Measurements from ENCODE around the gene TCF21.
A peak's percentile ranks its signal among the peaks of the same experiment; 100 is the strongest.
"Not testable (repeated sequence)": the region's sequence is repeated elsewhere in the genome, so short reads cannot be mapped to it uniquely, and the experiment has no call there.

The TCF21 gene

DNA sequence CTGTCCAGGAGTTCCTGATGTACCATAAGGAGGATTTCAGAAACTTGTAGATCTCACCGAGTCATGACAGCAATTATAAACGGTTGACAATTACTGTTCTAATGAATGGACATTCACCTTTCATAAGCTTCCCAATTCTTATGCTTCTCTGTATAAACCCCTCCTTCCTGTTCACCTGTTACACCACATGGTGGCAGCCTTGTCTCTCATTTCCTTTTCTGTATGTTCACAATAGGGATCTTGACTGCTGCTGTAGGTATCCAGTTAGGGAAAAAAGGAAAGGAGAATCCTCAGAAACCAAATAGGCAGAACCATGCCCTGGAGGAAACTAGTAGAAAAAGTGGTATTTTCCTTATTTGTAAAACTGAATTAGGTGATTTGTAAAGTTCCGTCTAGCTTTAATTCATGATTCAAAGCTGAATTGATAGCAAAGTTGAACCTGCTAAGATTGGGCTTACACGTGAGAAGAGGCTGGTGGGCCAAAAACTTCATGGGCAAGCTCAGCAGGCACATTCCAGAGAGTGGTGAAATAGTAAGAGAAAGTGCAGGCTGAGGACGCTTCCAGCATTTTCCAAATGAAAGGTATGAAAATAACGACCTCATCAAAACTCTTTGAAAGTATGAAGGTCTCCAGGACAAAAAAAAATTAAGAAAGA, 35.2 kb downstream of the TCF21 start:
- DNase-seq (ENCODE audit: low spot score), result peak; percentile 77

DNA sequence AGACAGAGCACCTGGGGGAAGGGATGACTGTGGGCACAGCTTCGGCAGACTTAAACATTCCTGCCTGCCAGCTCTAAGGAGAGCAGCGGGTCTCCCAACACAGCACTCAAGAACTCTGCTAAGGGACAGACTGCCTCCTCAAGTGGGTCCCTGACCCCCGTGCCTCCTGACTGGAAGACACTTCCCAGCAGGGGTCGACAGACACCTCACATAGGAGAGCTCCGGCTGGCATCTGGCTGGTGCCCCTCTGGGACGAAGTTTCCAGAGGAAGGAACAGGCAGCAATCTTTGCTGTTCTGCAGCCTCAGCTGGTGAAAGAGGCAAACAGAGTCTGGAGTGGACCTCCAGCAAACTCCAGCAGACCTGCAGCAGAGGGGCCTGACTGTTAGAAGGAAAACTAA, 42.3 kb downstream of the TCF21 start:
- DNase-seq (ENCODE audit: low spot score), result not testable (repeated sequence)

GRCh38 chr6:133936352-133936751, 47.4 kb downstream of the TCF21 start:
- not testable (repeated sequence) for DNase-seq (ENCODE audit: low spot score)

GRCh38 chr6:133937909-133938308, 49.0 kb downstream of the TCF21 start:
- no peak for DNase-seq (ENCODE audit: low spot score)

DNA sequence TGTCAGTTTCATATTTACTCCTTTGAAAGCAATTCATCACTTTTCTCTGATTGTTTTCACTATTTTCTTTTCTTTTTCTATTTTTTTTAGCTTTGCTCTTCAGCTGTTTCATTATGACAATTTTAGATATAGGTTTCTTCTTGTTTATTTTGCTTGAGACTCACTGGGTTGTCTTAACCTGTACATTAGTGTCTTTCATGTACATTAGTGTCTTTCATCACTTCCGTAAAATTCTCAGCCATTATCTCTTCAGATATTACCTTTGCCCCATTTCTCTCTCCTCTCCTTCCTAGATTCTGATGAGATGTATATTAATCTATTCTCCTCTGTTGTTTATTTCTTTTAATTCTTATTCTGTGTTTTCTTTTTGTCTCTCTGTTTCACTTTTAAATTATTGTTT, 49.6 kb downstream of the TCF21 start:
- DNase-seq (ENCODE audit: low spot score), result no peak

- DNase-seq (ENCODE audit: low spot score), result no peak
Measured at GRCh38 chr6:133939778-133940667, 51.1 kb downstream of the TCF21 start.
